HEK293 (cell line): Measurements from ENCODE around the gene MGLL.

Experiments used
- CTCF ChIA-PET: fragments of 350-600 bp; formaldehyde crosslinking; extraction: SDS; loops from one replicate; lab custom pipeline; 2021; ENCODE audit warnings: antibody characterized with exemption; lab: Yijun Ruan, JAX
- POLR2A ChIA-PET: fragments of 300-600 bp; formaldehyde crosslinking; extraction: SDS; loops from one replicate; lab custom pipeline; 2020; ENCODE audit warnings: antibody characterized with exemption, inconsistent platforms; lab: Yijun Ruan, JAX
- H3K27ac ChIP-seq: fragments of 200-500 bp; sonication (Bioruptor generic); 2 replicates; pipeline ENCODE4 v1.5.1; 2014; ENCODE audit warnings: low read depth, low read length, control low read depth, inconsistent platforms; ENCODE audit errors: extremely low read depth
- H3K36me3 ChIP-seq, 2 experiments: fragments of 200-500 bp in 1 of 2; sonication (Bioruptor generic) in 1 of 2; 1 replicate in 1 of 2; 2 replicates in 1 of 2; pipeline ENCODE4 v1.5.1; 2014 to 2017; ENCODE audit warnings: inconsistent platforms in 2 of 2, low read length in 2 of 2; ENCODE audit not compliant: control insufficient read depth in 2 of 2, insufficient read depth in 1 of 2
- H3K4me1 ChIP-seq: fragments of 200-500 bp; sonication (Bioruptor generic); 2 replicates; pipeline ENCODE4 v1.5.1; 2014; ENCODE audit warnings: mild to moderate bottlenecking, low read length, inconsistent platforms; ENCODE audit not compliant: control insufficient read depth, insufficient read depth
- H3K4me3 ChIP-seq: 2 replicates; pipeline ENCODE4 v1.5.1; 2011; ENCODE audit warnings: low read depth, mild to moderate bottlenecking, control low read depth, low read length, moderate library complexity
- H3K9me3 ChIP-seq: fragments of 200-500 bp; sonication (Bioruptor generic); 2 replicates; pipeline ENCODE4 v1.5.1; 2014; ENCODE audit warnings: low read depth, low read length, inconsistent platforms; ENCODE audit not compliant: control insufficient read depth, insufficient read depth
- ATF2 ChIP-seq: fragments of 450-650 bp; formaldehyde crosslinking; IDR thresholded peaks from 2 replicates; pipeline ENCODE4 v1.5.1; 2016; ENCODE audit warnings: missing biosample characterization, missing genetic modification characterization, low read depth
- SCRT2 ChIP-seq: fragments of 450-650 bp; formaldehyde crosslinking; IDR thresholded peaks from 2 replicates; pipeline ENCODE4 v1.5.1; 2016; ENCODE audit warnings: missing biosample characterization, missing genetic modification characterization
- ZEB2 ChIP-seq: fragments of 450-650 bp; formaldehyde crosslinking; IDR thresholded peaks from 2 replicates; pipeline ENCODE4 v1.5.1; 2016; ENCODE audit warnings: missing biosample characterization, missing genetic modification characterization
- ZFHX2 ChIP-seq: fragments of 450-650 bp; formaldehyde crosslinking; conservative IDR thresholded peaks from 2 replicates; pipeline ENCODE4 v1.5.1; 2016; ENCODE audit warnings: missing biosample characterization, missing genetic modification characterization
- ZNF302 ChIP-seq: fragments of 450-650 bp; formaldehyde crosslinking; IDR thresholded peaks from 2 replicates; pipeline ENCODE4 v1.5.1; 2016; ENCODE audit warnings: missing biosample characterization, missing genetic modification characterization, low read depth
- ZNF473 ChIP-seq: fragments of 450-650 bp; formaldehyde crosslinking; IDR thresholded peaks from 2 replicates; pipeline ENCODE4 v1.5.1; 2017; ENCODE audit warnings: missing biosample characterization, missing genetic modification characterization
- ZNF48 ChIP-seq: fragments of 450-650 bp; formaldehyde crosslinking; IDR thresholded peaks from 2 replicates; pipeline ENCODE4 v1.5.1; 2016; ENCODE audit warnings: missing biosample characterization, missing genetic modification characterization
- ZNF629 ChIP-seq: fragments of 450-650 bp; formaldehyde crosslinking; IDR thresholded peaks from 2 replicates; pipeline ENCODE4 v1.5.1; 2017; ENCODE audit warnings: missing biosample characterization, missing genetic modification characterization
- ZNF791 ChIP-seq: fragments of 450-650 bp; formaldehyde crosslinking; IDR thresholded peaks from 2 replicates; pipeline ENCODE4 v1.5.1; 2016; ENCODE audit warnings: missing biosample characterization, missing genetic modification characterization
- TF ChIP-seq, protein P1 (sequence below): fragments of 450-650 bp; formaldehyde crosslinking; IDR thresholded peaks from 2 replicates; pipeline ENCODE4 v1.5.1; 2016; ENCODE audit warnings: missing biosample characterization, missing genetic modification characterization, borderline replicate concordance
- TF ChIP-seq, protein P2 (sequence below): fragments of 450-650 bp; formaldehyde crosslinking; IDR thresholded peaks from 2 replicates; pipeline ENCODE4 v1.5.1; 2016; ENCODE audit warnings: missing biosample characterization, missing genetic modification characterization

Gene MGLL

DNA sequence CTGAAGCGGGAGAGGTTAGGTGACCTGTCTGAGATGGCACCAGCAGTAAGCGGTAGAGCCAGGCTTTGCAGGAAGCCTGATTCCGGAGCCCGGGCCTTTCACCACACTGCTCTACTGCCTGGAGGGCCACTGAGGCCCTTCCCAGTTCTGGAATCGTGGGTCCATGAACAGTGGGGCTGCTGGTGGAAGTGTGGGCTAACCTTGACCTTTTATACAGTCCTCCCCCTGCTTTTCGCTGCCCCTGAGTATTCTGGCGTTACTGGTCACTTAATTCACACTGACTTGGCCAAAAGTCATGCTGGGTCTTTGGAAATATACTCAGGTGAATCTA lies 152.1 kb downstream of the MGLL start:
- no peaks in the 10 kb centered on the region for H3K4me1 ChIP-seq
- no peak for TF ChIP-seq ZNF473 (tag by site-specific recombination)
- TF ChIP-seq, protein P1, sequence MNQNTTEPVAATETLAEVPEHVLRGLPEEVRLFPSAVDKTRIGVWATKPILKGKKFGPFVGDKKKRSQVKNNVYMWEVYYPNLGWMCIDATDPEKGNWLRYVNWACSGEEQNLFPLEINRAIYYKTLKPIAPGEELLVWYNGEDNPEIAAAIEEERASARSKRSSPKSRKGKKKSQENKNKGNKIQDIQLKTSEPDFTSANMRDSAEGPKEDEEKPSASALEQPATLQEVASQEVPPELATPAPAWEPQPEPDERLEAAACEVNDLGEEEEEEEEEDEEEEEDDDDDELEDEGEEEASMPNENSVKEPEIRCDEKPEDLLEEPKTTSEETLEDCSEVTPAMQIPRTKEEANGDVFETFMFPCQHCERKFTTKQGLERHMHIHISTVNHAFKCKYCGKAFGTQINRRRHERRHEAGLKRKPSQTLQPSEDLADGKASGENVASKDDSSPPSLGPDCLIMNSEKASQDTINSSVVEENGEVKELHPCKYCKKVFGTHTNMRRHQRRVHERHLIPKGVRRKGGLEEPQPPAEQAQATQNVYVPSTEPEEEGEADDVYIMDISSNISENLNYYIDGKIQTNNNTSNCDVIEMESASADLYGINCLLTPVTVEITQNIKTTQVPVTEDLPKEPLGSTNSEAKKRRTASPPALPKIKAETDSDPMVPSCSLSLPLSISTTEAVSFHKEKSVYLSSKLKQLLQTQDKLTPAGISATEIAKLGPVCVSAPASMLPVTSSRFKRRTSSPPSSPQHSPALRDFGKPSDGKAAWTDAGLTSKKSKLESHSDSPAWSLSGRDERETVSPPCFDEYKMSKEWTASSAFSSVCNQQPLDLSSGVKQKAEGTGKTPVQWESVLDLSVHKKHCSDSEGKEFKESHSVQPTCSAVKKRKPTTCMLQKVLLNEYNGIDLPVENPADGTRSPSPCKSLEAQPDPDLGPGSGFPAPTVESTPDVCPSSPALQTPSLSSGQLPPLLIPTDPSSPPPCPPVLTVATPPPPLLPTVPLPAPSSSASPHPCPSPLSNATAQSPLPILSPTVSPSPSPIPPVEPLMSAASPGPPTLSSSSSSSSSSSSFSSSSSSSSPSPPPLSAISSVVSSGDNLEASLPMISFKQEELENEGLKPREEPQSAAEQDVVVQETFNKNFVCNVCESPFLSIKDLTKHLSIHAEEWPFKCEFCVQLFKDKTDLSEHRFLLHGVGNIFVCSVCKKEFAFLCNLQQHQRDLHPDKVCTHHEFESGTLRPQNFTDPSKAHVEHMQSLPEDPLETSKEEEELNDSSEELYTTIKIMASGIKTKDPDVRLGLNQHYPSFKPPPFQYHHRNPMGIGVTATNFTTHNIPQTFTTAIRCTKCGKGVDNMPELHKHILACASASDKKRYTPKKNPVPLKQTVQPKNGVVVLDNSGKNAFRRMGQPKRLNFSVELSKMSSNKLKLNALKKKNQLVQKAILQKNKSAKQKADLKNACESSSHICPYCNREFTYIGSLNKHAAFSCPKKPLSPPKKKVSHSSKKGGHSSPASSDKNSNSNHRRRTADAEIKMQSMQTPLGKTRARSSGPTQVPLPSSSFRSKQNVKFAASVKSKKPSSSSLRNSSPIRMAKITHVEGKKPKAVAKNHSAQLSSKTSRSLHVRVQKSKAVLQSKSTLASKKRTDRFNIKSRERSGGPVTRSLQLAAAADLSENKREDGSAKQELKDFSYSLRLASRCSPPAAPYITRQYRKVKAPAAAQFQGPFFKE: no peak
- TF ChIP-seq ZEB2 (tag by site-specific recombination): no peak
- TF ChIP-seq ZNF629: no peak
- H3K9me3 ChIP-seq: no peaks in the 10 kb centered on the region
- H3K36me3 ChIP-seq: peaks cover 0 to 16% of the 10 kb centered on the region in 2 experiments; a peak in 2 of 3 replicates
- no peak overlapping the region for H3K27ac ChIP-seq
- ChIA-PET CTCF (no interaction called here), POLR2A (no interaction called here)
- no peak overlapping the region for H3K4me3 ChIP-seq

DNA sequence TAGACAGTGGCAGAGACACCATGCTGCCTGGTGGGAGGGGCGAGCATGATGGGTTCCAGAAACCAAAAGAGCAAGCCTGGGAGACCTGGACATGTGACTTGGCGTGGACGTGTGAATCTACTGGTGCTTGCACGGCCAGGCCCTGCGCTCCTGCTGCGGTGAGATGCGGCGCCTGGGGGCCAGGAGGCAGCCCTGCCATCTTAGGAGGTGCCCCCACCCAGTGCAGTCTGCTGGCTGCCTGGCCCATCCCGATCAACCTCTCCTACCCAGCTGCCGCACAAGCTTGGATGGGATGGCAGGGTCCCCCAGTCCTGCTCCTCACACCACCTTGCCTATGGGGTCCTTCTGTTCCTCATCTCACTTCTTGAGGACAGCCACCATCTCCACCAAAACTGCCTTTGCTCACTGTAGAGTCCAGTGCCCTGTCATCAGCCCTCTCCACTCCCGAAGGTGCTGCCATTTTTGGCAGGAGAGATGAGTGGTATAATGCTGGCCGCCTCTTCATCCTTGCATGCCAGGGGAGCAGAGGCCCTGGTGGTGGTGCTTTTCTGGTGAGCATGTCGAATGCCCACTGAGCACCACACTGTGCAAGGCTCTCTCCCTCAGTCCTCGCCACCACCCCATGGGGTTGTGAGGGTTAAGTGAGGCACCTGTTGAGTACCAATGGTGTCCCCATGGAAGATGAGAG lies 152.6 kb downstream of the MGLL start:
- H3K27ac ChIP-seq: no peak overlapping the region
- H3K9me3 ChIP-seq: no peaks in the 10 kb centered on the region
- no peak overlapping the region for H3K4me3 ChIP-seq
- H3K4me1 ChIP-seq: no peaks in the 10 kb centered on the region
- H3K36me3 ChIP-seq: peaks cover 0 to 16% of the 10 kb centered on the region in 2 experiments; a peak in 2 of 3 replicates
- peak; percentile 69 for TF ChIP-seq SCRT2
- TF ChIP-seq, protein P2, sequence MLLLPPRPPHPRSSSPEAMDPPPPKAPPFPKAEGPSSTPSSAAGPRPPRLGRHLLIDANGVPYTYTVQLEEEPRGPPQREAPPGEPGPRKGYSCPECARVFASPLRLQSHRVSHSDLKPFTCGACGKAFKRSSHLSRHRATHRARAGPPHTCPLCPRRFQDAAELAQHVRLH (tag by site-specific recombination): no peak
- CTCF ChIA-PET: no interaction called here
- POLR2A ChIA-PET: no interaction called here

DNA sequence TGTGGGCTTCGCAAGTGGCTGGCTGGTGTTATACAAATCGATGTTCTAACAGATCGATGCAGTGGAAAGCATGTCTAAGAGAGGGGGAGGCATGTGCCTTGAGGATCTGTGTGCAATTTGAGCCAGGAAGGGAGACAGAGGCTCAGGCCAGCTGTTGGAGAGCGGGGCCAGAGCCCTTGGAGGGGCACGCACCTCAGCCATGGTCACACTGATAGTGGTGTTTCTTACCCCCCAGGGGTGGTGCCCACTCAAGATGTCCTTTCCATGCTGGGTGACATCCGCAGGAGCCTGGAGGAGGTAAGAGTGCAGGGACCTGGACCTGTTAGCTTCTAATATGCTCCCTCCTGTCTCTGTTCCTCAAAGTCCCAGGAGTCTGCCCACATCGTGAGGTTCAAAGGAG lies 153.4 kb downstream of the MGLL start:
- ChIA-PET CTCF (no interaction called here), POLR2A (no interaction called here)
- peaks cover 0 to 16% of the 10 kb centered on the region in 2 experiments; a peak in 2 of 3 replicates for H3K36me3 ChIP-seq
- H3K27ac ChIP-seq: no peak overlapping the region
- H3K4me1 ChIP-seq: no peaks in the 10 kb centered on the region
- no peaks in the 10 kb centered on the region for H3K9me3 ChIP-seq
- no peak for TF ChIP-seq ATF2
- no peak for TF ChIP-seq ZFHX2 (tag by site-specific recombination)
- TF ChIP-seq ZNF302: no peak
- no peak for TF ChIP-seq ZNF791 (tag by site-specific recombination)
- no peak for TF ChIP-seq ZNF48 (tag by site-specific recombination)
- no peak overlapping the region for H3K4me3 ChIP-seq
